Testis (tissue), 2 donors: ENCODE data around the gene PXDC1.

Source experiments
- CTCF ChIP-seq, 3 experiments: fragments of 450-650 bp in 2 of 3; fragments of 200-600 bp in 1 of 3; sonication (generic) in 1 of 3; IDR thresholded peaks; one replicate each; pipeline ENCODE4 v1.5.1; 2016 to 2019; ENCODE audit warnings: antibody characterized with exemption in 3 of 3, mild to moderate bottlenecking in 2 of 3, moderate library complexity in 1 of 3
- POLR2A ChIP-seq: fragments of 450-650 bp; IDR thresholded peaks from one replicate; pipeline ENCODE4 v1.6.1; 2017; ENCODE audit warnings: antibody characterized with exemption, mild to moderate bottlenecking, moderate library complexity

- TF ChIP-seq CTCF (IDR thresholded peaks at IDR 0.05) (no peak), POLR2A (no peak)
These were observed 28.3 kb downstream of the PXDC1 start for GRCh38 chr6:3723251-3723650.
